ENCODE measurements around the gene RPTOR. TPM values are rescaled to one million over a fixed set of nuclear protein-coding genes. Genes with fewer than 3 reads are reported as not detected.

RPTOR gene
- total RNA-seq, 1 donor from 2014 or later: 21.8 TPM

GRCh38 chr17:80885947-80886582 lies 341.4 kb downstream of the RPTOR start:
- DNase-seq: no peak

GRCh38 chr17:80886641-80887573 lies 342.3 kb downstream of the RPTOR start:
- no peak for DNase-seq

DNA sequence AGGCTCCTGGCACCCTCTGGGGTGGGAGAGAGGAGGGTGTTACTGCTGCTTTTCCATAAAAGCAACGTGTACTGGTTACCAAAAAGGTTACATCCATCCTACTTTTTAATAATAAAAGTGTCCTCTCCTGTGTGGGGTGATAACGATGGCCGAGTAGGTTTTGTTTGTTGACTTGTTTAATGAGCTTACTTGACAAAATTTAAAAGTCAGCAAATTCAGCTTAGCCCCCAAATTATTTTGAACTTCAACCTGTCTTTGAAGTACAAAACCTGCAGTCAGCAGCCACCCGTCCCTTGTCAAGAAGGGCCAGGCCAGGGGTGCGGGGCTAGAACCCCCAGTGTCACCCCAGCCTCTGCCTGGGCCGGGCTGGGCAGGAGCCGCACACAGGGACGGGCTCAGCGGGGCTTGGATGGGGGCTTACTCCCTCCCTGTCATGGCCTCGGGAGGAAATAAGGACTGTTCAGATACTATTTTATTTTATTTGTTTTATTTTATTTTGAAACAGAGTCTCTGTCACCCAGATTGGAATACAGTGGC lies 343.1 kb downstream of the RPTOR start:
- DNase-seq: no peak

GRCh38 chr17:80888276-80889160 lies 343.9 kb downstream of the RPTOR start:
- no peak for DNase-seq

GRCh38 chr17:80889231-80890195 lies 344.9 kb downstream of the RPTOR start:
- no peak for DNase-seq

DNA sequence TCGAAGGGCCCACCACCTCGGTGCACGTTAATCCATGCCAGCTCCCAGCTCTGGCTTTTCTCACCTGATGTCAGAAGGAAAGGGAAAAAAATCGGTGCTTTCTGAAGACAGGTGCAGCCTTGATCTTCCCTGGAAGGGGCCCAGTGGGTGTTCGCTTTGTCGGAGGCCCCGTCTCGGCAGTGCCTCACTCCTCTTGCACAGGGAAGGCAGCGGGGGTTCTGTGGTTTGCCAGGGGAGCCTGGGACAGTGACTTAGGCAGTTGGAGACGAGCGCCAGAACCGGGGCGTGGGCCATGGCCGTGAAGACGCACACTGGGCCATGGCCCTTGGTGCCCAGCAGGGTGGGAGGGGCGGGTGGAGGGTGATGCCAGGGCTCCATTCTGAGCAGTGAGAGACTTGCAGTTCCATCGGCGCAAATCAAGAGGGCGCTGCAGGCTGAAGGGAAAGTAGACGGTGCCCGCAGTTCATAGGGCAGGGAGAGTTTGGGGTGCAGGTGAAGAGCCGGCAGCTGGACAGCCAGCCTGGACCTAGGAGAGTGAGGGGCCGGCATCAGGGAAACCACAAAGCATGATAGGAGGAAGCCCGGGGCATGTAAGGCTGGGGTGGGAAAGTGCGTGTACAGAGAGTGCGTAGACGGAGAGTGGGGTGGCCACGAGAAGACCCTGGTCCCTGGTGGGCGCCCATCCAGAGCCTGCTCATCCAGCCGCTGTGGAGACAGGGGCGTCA lies 345.7 kb downstream of the RPTOR start:
- no peak for DNase-seq

DNA sequence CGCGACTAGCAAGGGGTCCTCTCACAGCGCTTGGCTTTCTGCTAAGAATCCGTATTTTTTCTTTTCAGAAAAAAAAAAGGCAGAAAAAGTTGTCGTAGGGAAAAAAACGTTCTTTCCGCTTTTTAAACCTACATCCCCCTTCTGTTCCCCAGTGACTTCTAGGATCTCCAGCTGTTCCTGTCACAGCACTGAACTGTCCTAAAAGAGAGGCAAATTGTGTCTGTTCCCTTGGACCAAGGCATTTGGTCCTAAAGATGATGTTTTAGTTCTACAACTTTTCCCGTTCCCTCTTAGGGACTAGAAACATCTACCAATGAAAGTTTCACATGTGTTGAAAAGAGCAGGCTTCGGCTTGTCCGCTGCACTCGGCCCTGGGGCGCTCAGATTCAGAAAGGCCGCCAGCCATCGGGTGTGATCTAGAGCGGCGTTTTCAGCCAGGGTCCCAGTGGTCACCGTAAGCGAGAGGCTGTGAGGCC lies 346.3 kb downstream of the RPTOR start:
- DNase-seq: no peak

DNA sequence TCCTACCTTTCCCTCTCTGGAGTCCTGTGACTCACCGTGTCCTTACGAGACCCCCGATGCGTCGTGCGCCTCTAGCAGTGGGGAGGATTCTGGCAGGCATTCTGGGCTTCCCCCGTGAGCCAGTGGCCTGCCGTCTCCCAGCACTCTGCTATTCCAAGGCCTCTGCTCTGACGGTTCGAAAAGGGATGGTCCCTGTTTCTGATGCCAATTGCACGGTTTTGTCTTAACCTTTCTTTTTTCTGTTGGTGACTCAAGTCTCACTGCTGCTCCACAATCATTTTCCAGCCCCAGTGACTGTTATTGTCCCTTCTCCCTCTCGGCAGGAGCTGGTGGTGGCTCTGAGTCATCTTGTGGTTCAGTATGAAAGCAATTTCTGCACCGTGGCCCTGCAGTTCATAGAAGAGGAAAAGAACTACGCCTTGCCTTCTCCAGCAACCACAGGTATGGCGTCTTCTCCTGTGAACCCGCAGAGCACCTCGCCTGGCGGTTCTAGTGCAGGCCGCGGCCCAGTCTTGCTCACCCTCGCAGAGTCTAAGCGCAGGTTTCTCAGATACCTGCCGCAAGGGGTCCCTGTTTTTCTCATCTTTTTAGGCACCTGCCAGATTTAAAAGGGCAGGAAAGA lies 346.9 kb downstream of the RPTOR start:
- peak; percentile 82 for DNase-seq

DNA sequence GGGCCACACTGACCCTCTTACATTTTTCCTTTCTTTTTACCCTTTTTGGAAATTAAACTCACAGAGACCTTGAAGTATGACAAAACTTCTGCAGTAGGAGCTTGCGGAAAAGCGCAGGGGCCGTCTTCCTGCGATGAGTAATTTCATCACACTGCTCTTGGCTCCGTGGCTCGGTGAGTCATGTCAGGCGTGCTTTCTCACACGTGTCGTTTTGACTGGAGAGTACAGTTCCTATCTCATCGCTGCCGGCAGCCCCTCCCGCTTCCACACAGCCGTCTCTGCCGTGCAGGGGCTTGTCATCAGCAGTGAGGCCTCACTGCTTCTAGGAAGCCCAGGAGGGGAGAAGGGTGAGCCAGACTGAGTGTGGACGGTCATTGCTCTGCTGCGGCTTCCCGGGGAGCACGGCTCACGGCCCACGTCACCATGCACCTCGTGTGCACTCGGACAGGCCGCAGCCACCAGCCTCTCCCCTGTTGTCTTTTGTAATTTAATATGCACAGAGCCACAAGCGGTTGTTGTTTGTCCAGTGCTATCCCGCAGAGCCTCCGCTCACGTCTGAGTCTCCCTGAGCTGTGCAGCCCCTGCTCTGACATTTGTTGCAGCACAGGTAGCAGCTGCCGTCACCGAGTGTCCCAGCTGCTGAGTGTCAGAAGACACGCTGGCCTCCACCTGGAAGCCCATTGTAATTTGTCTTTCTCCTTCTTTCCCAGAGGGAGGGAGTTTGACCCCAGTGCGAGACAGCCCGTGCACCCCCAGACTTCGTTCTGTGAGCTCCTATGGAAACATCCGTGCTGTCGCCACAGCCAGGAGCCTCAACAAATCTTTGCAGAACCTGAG lies 347.6 kb downstream of the RPTOR start:
- DNase-seq: peak; percentile 99

DNA sequence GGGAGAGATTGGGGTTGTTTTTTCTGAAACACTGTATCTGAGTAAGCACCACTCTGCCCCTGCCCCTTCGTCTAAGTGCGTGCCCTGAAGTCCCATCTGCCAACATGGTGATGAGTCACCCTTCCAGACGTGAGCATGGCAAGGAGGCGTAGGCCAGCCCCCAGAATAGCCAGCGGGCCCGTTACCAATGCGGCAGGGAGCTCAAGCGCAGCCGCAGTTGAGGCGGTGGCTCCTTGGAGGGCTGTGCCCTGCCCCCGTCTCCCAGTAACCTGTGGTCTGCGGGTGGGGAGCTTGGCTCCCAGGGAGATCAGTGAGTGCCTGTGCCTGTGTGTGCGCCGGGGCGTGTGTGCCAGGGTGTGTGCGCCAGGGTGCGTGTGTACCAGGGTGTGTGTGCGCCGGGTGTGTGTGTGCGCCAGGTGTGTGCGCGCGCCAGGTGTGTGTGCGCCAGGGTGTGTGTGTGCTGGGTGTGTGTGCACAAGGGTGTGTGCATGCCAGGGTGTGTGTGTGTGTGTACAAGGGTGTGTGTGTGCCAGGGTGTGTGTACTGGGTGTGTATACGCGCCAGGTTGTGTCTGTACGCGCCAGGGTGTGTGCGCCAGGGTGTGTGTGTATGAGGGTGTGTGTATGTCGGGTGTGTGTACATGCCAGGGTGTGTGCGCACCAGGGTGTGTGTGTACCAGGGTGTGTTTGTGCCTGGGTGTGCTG lies 348.4 kb downstream of the RPTOR start:
- DNase-seq: peak; percentile 88

DNA sequence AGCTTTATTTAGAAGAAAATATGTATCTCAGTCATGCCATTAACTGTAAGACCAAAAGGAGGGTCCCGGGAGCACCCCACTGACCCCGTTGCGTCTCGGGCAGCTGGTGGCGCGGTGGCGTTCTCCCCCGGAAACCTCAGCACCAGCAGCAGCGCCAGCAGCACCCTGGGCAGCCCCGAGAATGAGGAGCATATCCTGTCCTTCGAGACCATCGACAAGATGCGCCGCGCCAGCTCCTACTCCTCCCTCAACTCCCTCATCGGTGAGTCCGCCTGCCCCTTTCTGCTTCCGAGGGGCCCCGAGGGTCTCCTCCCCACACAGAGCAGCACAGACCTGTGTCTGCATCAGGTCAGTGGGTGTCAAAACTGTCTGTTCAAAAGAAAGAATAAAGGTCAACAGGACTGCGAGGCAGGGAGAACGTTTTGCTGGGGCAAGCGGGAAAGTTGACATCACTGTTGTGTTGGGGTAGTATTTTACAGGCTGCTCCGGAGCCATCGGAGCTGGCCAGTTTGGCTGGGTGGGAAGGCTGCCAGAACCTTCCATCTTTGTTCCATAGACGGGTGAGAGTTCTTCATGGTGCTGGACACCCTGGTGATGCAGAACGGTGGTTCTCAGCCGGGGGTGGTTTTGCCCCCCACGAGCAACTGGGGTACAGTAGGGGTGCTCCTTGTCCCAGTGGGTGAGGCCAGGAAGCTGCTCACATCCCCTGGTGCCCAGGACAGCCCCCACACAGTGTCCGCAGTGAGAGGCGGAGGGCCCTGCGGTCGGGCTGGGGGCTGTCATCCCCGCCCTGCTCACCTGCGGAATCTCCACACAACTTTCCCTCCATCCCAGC lies 349.2 kb downstream of the RPTOR start:
- DNase-seq: no peak

GRCh38 chr17:80894439-80894721 lies 349.7 kb downstream of the RPTOR start:
- no peak for DNase-seq

- DNase-seq: no peak
Observed at GRCh38 chr17:80894726-80895125, 350.1 kb downstream of the RPTOR start.

DNA sequence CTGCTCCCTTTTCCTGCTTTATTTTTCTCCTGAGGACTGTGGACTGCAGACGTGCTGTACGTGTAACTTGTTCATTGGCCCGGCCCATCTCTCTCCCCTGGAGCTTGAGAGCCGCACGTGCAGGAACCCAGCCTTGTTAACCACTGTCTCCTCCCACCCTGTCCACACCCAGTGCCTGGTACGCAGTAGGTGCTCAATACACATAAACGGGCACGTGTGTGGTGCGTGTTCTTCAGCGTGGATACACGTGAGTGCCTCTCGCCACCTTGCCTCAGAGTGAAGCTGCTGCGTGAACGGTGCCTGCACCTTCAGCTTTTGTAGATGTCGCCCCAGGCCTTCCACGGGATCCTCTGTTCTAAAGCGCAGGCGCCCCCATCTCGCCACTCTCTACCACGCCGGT lies 350.7 kb downstream of the RPTOR start:
- DNase-seq: no peak

- no peak for DNase-seq
Observed at GRCh38 chr17:80898716-80899115, 354.1 kb downstream of the RPTOR start.

GRCh38 chr17:80899402-80900268 lies 355.0 kb downstream of the RPTOR start:
- peak; percentile 70 for DNase-seq

GRCh38 chr17:80901319-80901718 lies 356.7 kb downstream of the RPTOR start:
- peak; percentile 76 for DNase-seq

Measured in dermis blood vessel endothelial cell (primary cell).